Smooth muscle cell (in vitro differentiated cells): ENCODE measurements around the gene CAPN5. TPM values are rescaled to one million over a fixed set of nuclear protein-coding genes. Genes with fewer than 3 reads are reported as not detected.

Experiments used
- DNase-seq: peaks from one replicate; lab custom pipeline; 2025; ENCODE audit not compliant: unreplicated experiment; lab: John Stamatoyannopoulos, UW
- H2AFZ ChIP-seq: fragments of 200-600 bp; sonication (generic); 2 replicates; pipeline ENCODE4 v1.6.0; 2016; ENCODE audit warnings: antibody characterized with exemption, low read depth, mild to moderate bottlenecking
- H3F3A ChIP-seq: fragments of 200-600 bp; sonication (generic); 2 replicates; pipeline ENCODE4 v1.6.0; 2017; ENCODE audit warnings: antibody characterized with exemption, low read depth
- H3K27ac ChIP-seq: fragments of 200-600 bp; sonication (generic); 2 replicates; pipeline ENCODE4 v1.5.1; 2016; ENCODE audit warnings: low read depth, mild to moderate bottlenecking
- H3K27me3 ChIP-seq: fragments of 200-600 bp; sonication (generic); 2 replicates; pipeline ENCODE4 v1.6.1; 2016; ENCODE audit warnings: low read depth, mild to moderate bottlenecking
- H3K36me3 ChIP-seq: fragments of 200-600 bp; sonication (generic); 2 replicates; pipeline ENCODE4 v1.5.1; 2016; ENCODE audit warnings: low read depth
- H3K4me1 ChIP-seq: fragments of 200-600 bp; sonication (generic); 2 replicates; pipeline ENCODE4 v1.5.1; 2016; ENCODE audit warnings: low read depth
- H3K4me2 ChIP-seq: fragments of 200-600 bp; sonication (generic); 2 replicates; pipeline ENCODE4 v1.6.0; 2016; ENCODE audit warnings: mild to moderate bottlenecking
- H3K4me3 ChIP-seq: fragments of 200-600 bp; sonication (generic); 2 replicates; pipeline ENCODE4 v1.5.1; 2016; ENCODE audit warnings: mild to moderate bottlenecking
- H3K79me2 ChIP-seq: fragments of 200-600 bp; sonication (generic); 2 replicates; pipeline ENCODE4 v1.6.0; 2016; ENCODE audit warnings: low read depth, mild to moderate bottlenecking
- H3K9ac ChIP-seq: fragments of 200-600 bp; sonication (generic); 2 replicates; pipeline ENCODE4 v1.6.0; 2016; ENCODE audit warnings: low read depth
- H3K9me3 ChIP-seq: fragments of 200-600 bp; sonication (generic); replicated peaks from 2 replicates; pipeline ENCODE4 v1.5.1; 2016; ENCODE audit warnings: low read depth
- H4K20me1 ChIP-seq: fragments of 200-600 bp; sonication (generic); 2 replicates; pipeline ENCODE4 v1.6.0; 2016; ENCODE audit warnings: low read depth
- CTCF ChIP-seq: fragments of 200-600 bp; sonication (generic); IDR thresholded peaks from 2 replicates; pipeline ENCODE4 v1.5.1; 2017; ENCODE audit warnings: borderline replicate concordance, mild to moderate bottlenecking, antibody characterized with exemption; ENCODE audit not compliant: insufficient read depth, poor library complexity, severe bottlenecking
- WGBS: methylation state at CpG from one replicate; pipeline ENCODE4 v1.1.7; 2016; ENCODE audit warnings: low lambda C conversion rate; 5-methylcytosine and 5-hydroxymethylcytosine counted together
- polyA plus RNA-seq: library from polyadenylated mRNA; unstranded; fragments of >200 nt; fragmentation: Nextera tagmentation; extraction: Ambion mirVana; gene quantifications from 2 replicates; pipeline ENCODE4 v1.2.1, GENCODE V29; 2016
- total RNA-seq: library from RNA; depleted of rRNA; stranded (reverse); fragments of >200 nt; gene quantifications from 2 replicates; pipeline ENCODE4 v1.2.3, GENCODE V29; 2014

CAPN5 gene
- total and polyA plus RNA-seq, 2 experiments from 2014 or later, result 15.5 to 23.1 TPM

GRCh38 chr11:77065878-77066228, 918 bp upstream of the CAPN5 start:
- Histone ChIP-seq H3F3A (no peaks in the 10 kb centered on the region), H3K27ac (peak overlapping the region; percentile 78)
- peak; percentile 68 for DNase-seq

GRCh38 chr11:77067861-77068443, 1.2 kb downstream of the CAPN5 start:
- DNase-seq, result no peak
- Histone ChIP-seq H3K9me3 (no peaks in the 10 kb centered on the region), H3K4me2 (peak overlapping the region; percentile 99), H3K27ac (no peak overlapping the region), H3F3A (no peaks in the 10 kb centered on the region), H4K20me1 (peaks cover 8% of the 10 kb centered on the region), H3K4me1 (peaks cover 5% of the 10 kb centered on the region), H3K4me3 (peak overlapping the region; percentile 77), H2AFZ (no peak overlapping the region), H3K9ac (no peak overlapping the region), H3K36me3 (no peaks in the 10 kb centered on the region), H3K27me3 (no peaks in the 10 kb centered on the region), H3K79me2 (peaks cover 6% of the 10 kb centered on the region)
- TF ChIP-seq CTCF, result no peak
- WGBS, result 89% methylated on average over 7 of the region's 8 CpGs

More at GRCh38 chr11:77065878-77066228, 918 bp upstream of the CAPN5 start:
- H3K9ac ChIP-seq, result peak overlapping the region; percentile 52
- H3K36me3 ChIP-seq, result no peaks in the 10 kb centered on the region
- H3K27me3 ChIP-seq, result no peaks in the 10 kb centered on the region
- peak overlapping the region; percentile 80 for H2AFZ ChIP-seq
- no peaks in the 10 kb centered on the region for H3K9me3 ChIP-seq
- 11% methylated on average over 14 of the region's 14 CpGs for WGBS
- TF ChIP-seq CTCF, result no peak
- H4K20me1 ChIP-seq, result peaks cover 8% of the 10 kb centered on the region
- peak overlapping the region; percentile 77 for H3K4me3 ChIP-seq
- peaks cover 6% of the 10 kb centered on the region for H3K79me2 ChIP-seq
- peaks cover 5% of the 10 kb centered on the region for H3K4me1 ChIP-seq
- peak overlapping the region; percentile 99 for H3K4me2 ChIP-seq

GRCh38 chr11:77068457-77069335, 1.9 kb downstream of the CAPN5 start:
- TF ChIP-seq CTCF, result no peak
- H3K36me3 ChIP-seq, result no peaks in the 10 kb centered on the region
- no peak overlapping the region for H2AFZ ChIP-seq
- peaks cover 5% of the 10 kb centered on the region for H3K4me1 ChIP-seq
- H3K9me3 ChIP-seq, result no peaks in the 10 kb centered on the region
- DNase-seq, result no peak
- 85% methylated on average over 6 of the region's 7 CpGs for WGBS
- H3K27ac ChIP-seq, result no peak overlapping the region
- no peak overlapping the region for H3K9ac ChIP-seq
- no peaks in the 10 kb centered on the region for H3F3A ChIP-seq
- peak overlapping the region; percentile 77 for H3K4me3 ChIP-seq
- H3K27me3 ChIP-seq, result no peaks in the 10 kb centered on the region
- peak overlapping the region; percentile 99 for H3K4me2 ChIP-seq
- H4K20me1 ChIP-seq, result peaks cover 8% of the 10 kb centered on the region
- H3K79me2 ChIP-seq, result peaks cover 6% of the 10 kb centered on the region
